Panc1 (cell line): ENCODE data around the gene DLGAP1. TPM values are rescaled to one million over a fixed set of nuclear protein-coding genes. Genes with fewer than 3 reads are reported as not detected.

Experiments used
- ATAC-seq: fragments of 200-7000 bp; cut with Tn5 transposase; 2 replicates; pipeline ENCODE4 v1.9.1; 2020; ENCODE audit warnings: mild to moderate bottlenecking, moderate library complexity
- BruUV-seq: library from RNA; stranded (reverse); fragments of 400-500 nt; replicated peaks from 2 replicates; lab custom pipeline; 2021; lab: Mats Ljungman, UMichigan
- CTCF ChIA-PET: fragments of 300-600 bp; sonication (Branson Sonifier 250); formaldehyde crosslinking; loops from one replicate; lab custom pipeline; 2022; ENCODE audit warnings: antibody characterized with exemption; lab: Charles Lee
- POLR2A ChIA-PET: fragments of 300-600 bp; sonication (Branson Sonifier 250); formaldehyde crosslinking; loops from one replicate; lab custom pipeline; 2022; ENCODE audit warnings: antibody characterized with exemption; lab: Charles Lee
- DNase-seq: peaks from one replicate; pipeline ENCODE4 v3.0.0-alpha.2; 2010; ENCODE audit warnings: low read depth, low spot score
- H3K27ac ChIP-seq: 2 replicates; pipeline ENCODE4 v1.5.1; 2011; ENCODE audit warnings: mild to moderate bottlenecking, low read length, inconsistent platforms
- H3K27me3 ChIP-seq: fragments of 200-500 bp; sonication (Bioruptor generic); 2 replicates; pipeline ENCODE4 v1.6.0; 2014; ENCODE audit warnings: low read length, inconsistent platforms; ENCODE audit not compliant: control insufficient read depth, insufficient read depth
- H3K36me3 ChIP-seq: fragments of 200-500 bp; sonication (Bioruptor generic); 2 replicates; pipeline ENCODE4 v1.5.1; 2014; ENCODE audit warnings: inconsistent platforms, mild to moderate bottlenecking, low read length, moderate library complexity; ENCODE audit not compliant: control insufficient read depth, insufficient read depth
- H3K4me1 ChIP-seq: 2 replicates; pipeline ENCODE4 v1.5.1; 2011; ENCODE audit warnings: inconsistent platforms, mild to moderate bottlenecking, low read length, moderate library complexity; ENCODE audit not compliant: control insufficient read depth, insufficient read depth
- H3K4me3 ChIP-seq, 2 experiments: 2 replicates each; pipeline ENCODE4 v1.5.1; 2011 to 2012; ENCODE audit warnings: low read depth in 2 of 2, low read length in 2 of 2, mild to moderate bottlenecking in 2 of 2, inconsistent platforms in 1 of 2, moderate library complexity in 1 of 2
- H3K9me3 ChIP-seq: fragments of 200-500 bp; sonication (Bioruptor generic); 2 replicates; pipeline ENCODE4 v1.5.1; 2014; ENCODE audit warnings: low read depth, mild to moderate bottlenecking, inconsistent platforms, low read length, moderate library complexity; ENCODE audit not compliant: control insufficient read depth, insufficient read depth
- POLR2AphosphoS5 ChIP-seq: IDR thresholded peaks from 2 replicates; pipeline ENCODE4 v1.6.1; 2012; ENCODE audit warnings: mild to moderate bottlenecking, low read depth, low read length, moderate library complexity
- SIN3A ChIP-seq: IDR thresholded peaks from 2 replicates; pipeline ENCODE4 v1.6.1; 2012; ENCODE audit warnings: low read depth, mild to moderate bottlenecking, low read length, moderate library complexity, borderline replicate concordance; ENCODE audit not compliant: insufficient read depth
- TCF7L2 ChIP-seq: IDR thresholded peaks from 2 replicates; pipeline ENCODE4 v1.6.1; 2011; ENCODE audit warnings: mild to moderate bottlenecking, low read depth, low read length, inconsistent platforms
- in situ Hi-C: cut with HindIII; loops from 2 replicates; pipeline ENCODE4 v1.10.0; 2016; ENCODE audit warnings: low sequenced_read_pairs, low pct_unique_long_range_greater_than_20kb
- intact Hi-C: fragments of 100-400 bp; cut with micrococcal nuclease; formaldehyde crosslinking; loops from one replicate; pipeline ENCODE4 v1.10.0; 2022; ENCODE audit not compliant: unreplicated experiment
- total RNA-seq: library from RNA; stranded (reverse); gene quantifications from one replicate; pipeline ENCODE4 v1.2.1, GENCODE V29; 2021; ENCODE audit not compliant: unreplicated experiment
- TF ChIP-seq, protein P1 (sequence below): fragments of 450-650 bp; IDR thresholded peaks from 2 replicates; pipeline ENCODE4 v1.5.1; 2017; ENCODE audit warnings: mild to moderate bottlenecking
- TF ChIP-seq, protein P2 (sequence below), 2 experiments: IDR thresholded peaks; 2 replicates each; pipeline ENCODE4 v1.6.1; 2011 to 2012; ENCODE audit warnings: low read depth in 2 of 2, control low read depth in 1 of 2, low read length in 1 of 2, mild to moderate bottlenecking in 1 of 2, moderate library complexity in 1 of 2; ENCODE audit not compliant: insufficient read depth in 1 of 2

The DLGAP1 gene
- total RNA-seq, 1 experiment from 2014 or later: 1.8 TPM

DNA sequence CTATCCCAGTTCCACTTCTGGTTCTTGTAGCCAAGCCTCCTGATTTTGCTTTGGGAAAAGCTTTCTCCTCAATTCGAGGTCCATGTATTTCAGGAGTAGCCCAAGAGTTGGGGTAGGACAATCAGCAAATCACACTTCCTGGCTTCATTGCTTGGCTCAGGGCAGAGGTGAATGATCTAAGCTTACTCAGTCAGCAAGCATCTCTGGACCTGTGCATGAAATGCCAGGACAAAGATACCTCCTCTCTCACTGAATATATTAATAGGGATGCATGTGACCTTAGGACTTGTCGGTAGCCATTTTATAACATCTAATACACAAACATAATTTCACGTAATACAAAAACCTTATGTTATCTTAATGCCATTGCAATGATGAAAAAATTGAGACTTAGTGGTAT, 632.0 kb downstream of the DLGAP1 start:
- TF ChIP-seq, protein P1, sequence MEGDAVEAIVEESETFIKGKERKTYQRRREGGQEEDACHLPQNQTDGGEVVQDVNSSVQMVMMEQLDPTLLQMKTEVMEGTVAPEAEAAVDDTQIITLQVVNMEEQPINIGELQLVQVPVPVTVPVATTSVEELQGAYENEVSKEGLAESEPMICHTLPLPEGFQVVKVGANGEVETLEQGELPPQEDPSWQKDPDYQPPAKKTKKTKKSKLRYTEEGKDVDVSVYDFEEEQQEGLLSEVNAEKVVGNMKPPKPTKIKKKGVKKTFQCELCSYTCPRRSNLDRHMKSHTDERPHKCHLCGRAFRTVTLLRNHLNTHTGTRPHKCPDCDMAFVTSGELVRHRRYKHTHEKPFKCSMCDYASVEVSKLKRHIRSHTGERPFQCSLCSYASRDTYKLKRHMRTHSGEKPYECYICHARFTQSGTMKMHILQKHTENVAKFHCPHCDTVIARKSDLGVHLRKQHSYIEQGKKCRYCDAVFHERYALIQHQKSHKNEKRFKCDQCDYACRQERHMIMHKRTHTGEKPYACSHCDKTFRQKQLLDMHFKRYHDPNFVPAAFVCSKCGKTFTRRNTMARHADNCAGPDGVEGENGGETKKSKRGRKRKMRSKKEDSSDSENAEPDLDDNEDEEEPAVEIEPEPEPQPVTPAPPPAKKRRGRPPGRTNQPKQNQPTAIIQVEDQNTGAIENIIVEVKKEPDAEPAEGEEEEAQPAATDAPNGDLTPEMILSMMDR: no peak
- TF ChIP-seq POLR2AphosphoS5: no peak
- no peak for TF ChIP-seq TCF7L2
- TF ChIP-seq SIN3A: no peak
- TF ChIP-seq, protein P2, sequence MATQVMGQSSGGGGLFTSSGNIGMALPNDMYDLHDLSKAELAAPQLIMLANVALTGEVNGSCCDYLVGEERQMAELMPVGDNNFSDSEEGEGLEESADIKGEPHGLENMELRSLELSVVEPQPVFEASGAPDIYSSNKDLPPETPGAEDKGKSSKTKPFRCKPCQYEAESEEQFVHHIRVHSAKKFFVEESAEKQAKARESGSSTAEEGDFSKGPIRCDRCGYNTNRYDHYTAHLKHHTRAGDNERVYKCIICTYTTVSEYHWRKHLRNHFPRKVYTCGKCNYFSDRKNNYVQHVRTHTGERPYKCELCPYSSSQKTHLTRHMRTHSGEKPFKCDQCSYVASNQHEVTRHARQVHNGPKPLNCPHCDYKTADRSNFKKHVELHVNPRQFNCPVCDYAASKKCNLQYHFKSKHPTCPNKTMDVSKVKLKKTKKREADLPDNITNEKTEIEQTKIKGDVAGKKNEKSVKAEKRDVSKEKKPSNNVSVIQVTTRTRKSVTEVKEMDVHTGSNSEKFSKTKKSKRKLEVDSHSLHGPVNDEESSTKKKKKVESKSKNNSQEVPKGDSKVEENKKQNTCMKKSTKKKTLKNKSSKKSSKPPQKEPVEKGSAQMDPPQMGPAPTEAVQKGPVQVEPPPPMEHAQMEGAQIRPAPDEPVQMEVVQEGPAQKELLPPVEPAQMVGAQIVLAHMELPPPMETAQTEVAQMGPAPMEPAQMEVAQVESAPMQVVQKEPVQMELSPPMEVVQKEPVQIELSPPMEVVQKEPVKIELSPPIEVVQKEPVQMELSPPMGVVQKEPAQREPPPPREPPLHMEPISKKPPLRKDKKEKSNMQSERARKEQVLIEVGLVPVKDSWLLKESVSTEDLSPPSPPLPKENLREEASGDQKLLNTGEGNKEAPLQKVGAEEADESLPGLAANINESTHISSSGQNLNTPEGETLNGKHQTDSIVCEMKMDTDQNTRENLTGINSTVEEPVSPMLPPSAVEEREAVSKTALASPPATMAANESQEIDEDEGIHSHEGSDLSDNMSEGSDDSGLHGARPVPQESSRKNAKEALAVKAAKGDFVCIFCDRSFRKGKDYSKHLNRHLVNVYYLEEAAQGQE (IDR thresholded peaks at IDR 0.05; ENCODE audit: insufficient read depth in 1 of 2, low read depth in 2 of 2, low read length in 1 of 2): no peak
- ATAC-seq: no peak
- H3K9me3 ChIP-seq: no peaks in the 10 kb centered on the region
- in situ Hi-C loops (no loop called here), intact Hi-C loops (no loop called here)
- H3K36me3 ChIP-seq: no peaks in the 10 kb centered on the region
- no peak overlapping the region for H3K27ac ChIP-seq
- BruUV-seq: no TSS peak
- no peak for DNase-seq
- no peaks in the 10 kb centered on the region for H3K27me3 ChIP-seq
- CTCF ChIA-PET: no interaction called here
- H3K4me1 ChIP-seq: 0 out of 2 replicates have a peak, but pooled peaks cover 3% of the 10 kb centered on the region
- no peak overlapping the region for H3K4me3 ChIP-seq
- POLR2A ChIA-PET: no interaction called here

DNA sequence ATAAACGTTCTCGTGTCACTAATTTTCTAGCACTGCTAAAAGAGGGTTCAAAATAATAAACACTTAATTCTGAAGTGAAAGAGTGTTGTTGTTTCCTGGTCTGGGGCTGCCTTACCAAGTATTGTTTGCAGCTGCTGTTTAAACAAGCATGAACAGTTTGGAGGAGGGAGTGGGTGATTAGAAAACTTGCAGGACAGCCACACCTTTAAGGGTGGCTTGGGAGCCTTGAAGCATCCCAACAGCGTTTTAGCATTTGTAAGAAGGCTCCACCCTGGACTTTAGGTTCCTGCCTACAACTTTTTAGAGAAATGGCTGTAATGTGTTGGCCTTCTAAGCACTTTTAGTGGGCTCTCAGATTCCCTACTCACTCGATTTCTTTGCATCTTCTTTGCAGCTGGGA, 633.6 kb downstream of the DLGAP1 start:
- Histone ChIP-seq H3K4me3 (no peak overlapping the region), H3K27me3 (no peaks in the 10 kb centered on the region), H3K36me3 (no peaks in the 10 kb centered on the region), H3K4me1 (0 out of 2 replicates have a peak, but pooled peaks cover 3% of the 10 kb centered on the region), H3K27ac (no peak overlapping the region), H3K9me3 (no peaks in the 10 kb centered on the region)
- TF ChIP-seq, protein P1: no peak
- TF ChIP-seq, protein P2 (IDR thresholded peaks at IDR 0.05; ENCODE audit: insufficient read depth in 1 of 2, low read depth in 2 of 2, low read length in 1 of 2): no peak
- TF ChIP-seq TCF7L2 (no peak), POLR2AphosphoS5 (no peak), SIN3A (no peak)
- no TSS peak for BruUV-seq
- ChIA-PET CTCF (no interaction called here), POLR2A (interaction anchor here (0.7 kb wide), 1 partner anchor 110 kb away, joined by 7 read pairs; no protein-coding TSS in a partner anchor)
- ATAC-seq (no peak), DNase-seq (no peak)
- in situ Hi-C loops: no loop called here
- intact Hi-C loops: no loop called here
